CD4-positive, alpha-beta T cell treated with Interferon alpha-2 for 1 hour (primary cell): ENCODE measurements around the gene SCAMP3.
"Not testable (repeated sequence)": the region's sequence is repeated elsewhere in the genome, so short reads cannot be mapped to it uniquely, and the experiment has no call there.

ENCODE experiments used
- DNase-seq, 2 donors: peaks; one replicate each; pipeline ENCODE4 v3.0.0-alpha.2; 2020 to 2022

SCAMP3 gene

DNA sequence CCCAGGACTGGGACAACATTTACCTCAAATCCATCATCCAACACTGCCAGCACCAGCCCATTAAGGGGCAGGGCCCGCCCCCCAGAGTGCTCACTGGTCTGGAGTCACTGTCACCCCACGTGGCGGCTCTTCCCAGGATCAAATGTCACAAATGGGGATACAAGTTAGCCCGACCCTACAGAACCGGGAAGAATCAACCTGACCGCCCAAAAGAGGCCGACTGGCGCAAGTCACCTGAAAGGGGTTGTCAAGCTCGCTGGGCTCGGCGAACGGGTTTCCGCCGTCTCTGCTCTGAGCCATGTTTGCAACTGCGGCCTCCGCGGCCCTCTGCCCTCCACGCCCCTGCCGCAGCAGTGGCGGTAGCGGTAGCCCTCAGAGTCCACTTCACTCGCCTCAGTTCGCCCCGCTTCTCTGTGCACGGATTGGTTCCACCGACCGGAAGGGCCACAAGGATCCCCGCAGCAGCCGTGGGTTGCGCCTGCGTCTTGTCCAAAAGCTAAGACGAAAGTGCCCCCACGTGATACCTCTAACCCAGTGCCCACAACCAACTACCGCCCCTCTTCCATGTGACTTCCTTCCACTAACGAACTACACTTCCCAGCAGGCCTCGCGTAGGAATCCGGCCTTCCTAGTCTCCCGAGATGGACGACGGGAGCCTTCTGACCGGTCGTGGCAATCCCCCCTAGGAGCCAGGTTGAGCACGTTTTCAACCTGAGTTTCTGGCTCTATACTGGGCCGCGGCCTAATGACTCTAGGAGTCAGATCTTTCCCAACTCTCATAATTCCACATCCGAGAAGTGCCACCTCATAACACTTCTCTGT lies at the start of gene SCAMP3:
TSS of gene SCAMP3 (minus strand) at position 509 of the 822 bp plus-strand sequence. CDS start at position 300, 209 bp downstream.
- DNase-seq, result peak; percentile 89 to 92

DNA sequence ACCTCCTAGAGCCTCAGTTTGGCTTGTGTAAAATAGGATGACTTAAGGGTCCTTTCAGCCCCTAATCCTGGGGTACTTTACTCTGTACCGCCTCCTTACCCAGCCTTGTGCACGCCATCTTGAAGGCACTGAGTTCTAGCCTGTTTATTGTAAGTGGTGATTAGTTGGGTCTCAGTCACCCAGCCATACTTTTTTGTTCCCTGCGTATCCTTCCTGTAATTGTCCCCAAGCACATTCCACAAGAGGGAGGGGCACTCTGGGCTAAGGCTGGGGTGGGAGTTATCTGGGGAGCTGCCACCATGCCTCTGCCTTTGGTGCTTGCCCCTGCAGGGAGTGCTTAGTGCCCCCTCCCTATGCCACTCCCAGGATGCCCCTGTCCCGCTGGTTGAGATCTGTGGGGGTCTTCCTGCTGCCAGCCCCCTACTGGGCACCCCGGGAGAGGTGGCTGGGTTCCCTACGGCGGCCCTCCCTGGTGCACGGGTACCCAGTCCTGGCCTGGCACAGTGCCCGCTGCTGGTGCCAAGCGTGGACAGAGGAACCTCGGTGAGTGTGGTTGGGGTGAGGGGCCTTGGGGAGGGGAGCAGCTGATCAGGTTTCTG lies 47.4 kb upstream of the SCAMP3 start:
- DNase-seq, result no peak

DNA sequence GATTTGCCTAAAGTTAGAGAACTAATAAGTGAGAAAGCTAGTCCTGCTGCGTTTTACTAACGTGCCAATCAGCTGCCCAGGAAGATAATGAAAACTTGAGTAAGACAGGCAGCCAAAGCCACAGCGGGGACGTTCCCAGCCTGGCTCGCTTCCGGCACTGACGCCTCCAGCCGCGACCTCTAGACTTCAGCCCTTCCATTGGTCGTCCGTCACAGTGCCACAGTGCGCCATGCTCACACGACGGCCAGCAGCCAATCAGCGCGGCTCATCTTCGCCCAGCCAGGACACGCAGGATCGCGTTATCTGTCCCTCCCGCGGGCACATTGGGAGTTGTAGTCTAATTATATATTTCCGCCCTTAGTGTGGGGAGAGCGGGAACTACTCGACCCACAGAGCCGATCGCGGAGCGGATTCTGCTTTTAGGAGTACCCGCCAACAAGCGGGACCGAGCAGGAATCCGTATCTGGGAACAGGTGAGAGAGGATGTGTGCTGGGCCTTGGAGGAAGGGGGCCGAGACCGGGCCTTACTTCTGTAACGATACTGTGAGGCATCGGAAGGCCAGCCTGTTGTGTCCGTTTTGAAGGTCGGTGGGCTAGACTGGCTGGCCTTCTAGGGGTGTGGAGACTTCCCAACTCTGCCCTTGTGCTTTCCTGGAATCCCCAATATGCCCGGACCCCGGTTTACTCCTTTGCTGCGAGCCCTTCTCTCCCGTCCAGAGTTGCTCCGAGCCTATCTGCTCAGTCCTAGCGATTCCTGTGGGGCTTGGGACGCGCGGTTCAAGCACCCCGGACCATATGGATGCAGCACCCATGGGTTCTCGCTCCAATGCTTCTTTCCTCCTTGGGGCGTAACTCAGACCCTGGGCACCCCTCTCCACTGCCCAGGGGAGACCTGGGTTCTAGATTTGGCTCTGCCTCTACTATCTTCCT lies 46.6 kb upstream of the SCAMP3 start, which contains the start of gene FDPS:
TSS of gene FDPS (plus strand) at position 374 of the 930 bp plus-strand sequence. CDS start 924 bp downstream, outside the sequence.
- peak; percentile 98 to 99 for DNase-seq

DNA sequence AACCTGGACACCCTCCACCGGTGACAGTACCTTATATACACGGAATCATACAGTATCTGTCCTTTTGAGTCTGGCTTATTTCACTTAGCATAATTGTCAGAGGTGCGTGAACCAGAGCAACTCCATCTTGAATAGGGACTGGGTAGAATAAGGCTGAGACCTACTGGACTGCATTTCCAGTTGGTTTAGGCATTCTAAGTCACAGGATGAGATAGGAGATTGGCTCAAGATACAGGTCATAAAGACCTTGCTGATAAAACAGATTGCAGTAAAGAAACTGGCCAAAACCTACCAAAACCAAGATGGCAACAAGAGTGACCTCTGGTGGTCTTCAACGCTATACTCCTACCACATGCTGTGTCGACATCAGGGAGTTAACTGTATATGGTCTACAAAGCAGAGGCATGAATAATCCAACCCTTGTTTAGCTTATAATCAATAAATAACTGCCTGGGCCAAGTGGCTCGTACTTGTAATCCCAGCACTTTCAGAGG lies 45.1 kb upstream of the SCAMP3 start:
- DNase-seq, result peak in 1 of 2 donors; percentile 34

DNA sequence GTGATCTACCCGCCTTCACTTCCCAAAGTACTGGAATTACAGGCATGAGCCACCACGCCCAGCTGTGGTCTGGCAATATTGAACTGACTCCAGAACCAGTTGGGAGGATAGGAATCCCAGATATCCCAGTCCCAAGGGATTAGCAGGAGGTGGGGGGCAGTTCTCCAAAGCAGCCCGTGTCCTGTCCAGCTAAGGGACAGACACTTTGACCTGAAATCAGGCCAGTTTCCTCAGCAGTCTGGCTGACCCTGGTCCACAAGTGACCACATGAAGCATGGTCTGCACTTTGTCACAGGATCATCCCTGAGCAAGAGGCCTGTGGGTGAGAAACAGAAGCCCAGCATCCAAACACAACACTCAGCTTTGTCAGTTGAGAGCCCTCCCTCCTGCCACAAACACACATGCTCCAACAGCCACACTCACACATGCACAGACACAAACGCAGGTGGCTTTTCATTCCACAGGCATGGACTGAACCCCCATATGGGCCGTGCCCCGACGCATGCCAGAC lies 43.8 kb upstream of the SCAMP3 start:
- no peak for DNase-seq

DNA sequence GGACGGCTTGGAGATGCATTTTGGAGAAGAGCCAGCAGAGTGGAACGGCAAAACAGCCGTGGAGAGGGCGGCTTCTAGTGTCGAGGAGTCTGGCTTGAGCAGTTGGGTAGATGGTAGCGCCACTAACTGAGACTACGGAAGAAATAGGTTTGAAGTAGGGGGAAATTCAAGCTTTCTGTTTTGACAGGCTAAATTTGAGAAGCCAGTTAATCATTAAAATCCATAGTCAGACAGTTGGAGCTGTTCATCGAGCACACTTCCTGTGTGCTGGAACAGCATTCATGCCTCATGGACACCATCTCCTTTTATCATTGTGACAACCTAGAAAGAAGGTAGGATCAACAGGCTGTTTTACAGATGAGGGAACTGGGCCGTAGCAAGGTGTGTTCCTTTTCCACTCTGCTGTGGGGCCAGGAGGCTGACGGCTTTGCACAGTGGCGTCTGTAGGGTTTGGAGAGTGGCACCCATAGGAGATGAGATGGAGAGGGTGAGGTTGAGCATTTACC lies 42.5 kb upstream of the SCAMP3 start:
- DNase-seq, result no peak

DNA sequence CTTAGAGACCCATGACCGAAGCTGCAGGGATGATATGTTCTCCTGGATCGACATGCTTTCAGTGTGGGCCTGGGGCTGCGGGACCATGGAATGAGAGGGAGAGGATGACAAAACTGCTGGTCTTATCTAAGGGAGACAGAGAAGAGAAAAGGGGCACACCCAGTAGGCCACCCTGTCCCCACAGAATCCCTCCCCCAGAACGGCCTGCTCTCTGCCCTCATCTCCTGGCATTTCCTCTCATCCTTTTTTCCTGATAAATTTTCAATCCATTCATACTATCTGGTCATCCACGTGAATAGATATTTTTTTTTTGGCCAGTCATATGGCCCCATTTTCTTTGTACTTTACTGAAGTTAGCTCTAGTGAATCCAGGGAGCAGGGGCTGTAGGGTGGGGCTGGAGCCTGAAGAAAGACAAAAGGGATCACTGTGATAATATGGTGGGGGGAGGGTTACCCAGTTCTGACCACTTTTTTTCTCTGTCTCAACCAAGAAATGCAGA lies 39.2 kb upstream of the SCAMP3 start, which contains the start of gene PKLR:
TSS of gene PKLR (minus strand) at position 97 of the 500 bp plus-strand sequence. CDS start at position 54, 43 bp downstream.
- DNase-seq, result no peak

DNA sequence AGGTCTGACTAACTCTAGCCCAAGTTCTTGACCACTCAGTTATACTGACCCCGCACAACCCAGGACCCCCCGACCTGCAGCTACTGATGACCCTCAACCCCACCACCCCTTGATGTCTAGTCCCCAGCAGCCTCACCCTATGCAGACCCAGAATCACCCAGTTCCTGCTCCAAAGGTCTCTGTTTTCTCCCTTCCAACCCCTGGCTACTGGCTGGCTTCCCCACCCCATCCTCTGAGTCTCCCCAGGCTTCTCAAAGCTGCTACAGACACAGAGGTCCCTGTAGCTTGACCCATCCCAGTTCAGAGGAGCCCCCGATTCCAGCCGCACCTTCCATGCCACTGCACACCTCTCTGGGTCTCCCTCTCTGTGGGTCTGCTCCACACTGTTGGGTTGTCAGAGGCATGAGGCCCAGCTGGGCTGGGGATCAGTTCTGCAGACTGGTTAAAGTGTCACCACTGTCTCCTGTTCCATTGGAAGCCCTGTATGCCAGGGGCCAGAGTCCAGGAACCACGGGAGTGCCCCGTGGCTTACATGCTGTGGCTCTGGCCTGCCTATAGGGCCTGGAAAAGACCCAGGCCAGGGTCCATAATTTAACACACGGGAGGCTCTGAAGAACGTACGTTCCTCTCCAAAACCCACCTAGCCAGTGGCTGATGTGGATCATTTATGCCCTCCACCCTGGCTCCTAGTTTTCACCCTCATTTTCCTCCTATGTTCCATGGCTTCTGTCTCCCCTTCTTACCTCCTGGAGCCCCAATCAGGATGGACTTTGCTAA lies 38.6 kb upstream of the SCAMP3 start:
- no peak for DNase-seq

DNA sequence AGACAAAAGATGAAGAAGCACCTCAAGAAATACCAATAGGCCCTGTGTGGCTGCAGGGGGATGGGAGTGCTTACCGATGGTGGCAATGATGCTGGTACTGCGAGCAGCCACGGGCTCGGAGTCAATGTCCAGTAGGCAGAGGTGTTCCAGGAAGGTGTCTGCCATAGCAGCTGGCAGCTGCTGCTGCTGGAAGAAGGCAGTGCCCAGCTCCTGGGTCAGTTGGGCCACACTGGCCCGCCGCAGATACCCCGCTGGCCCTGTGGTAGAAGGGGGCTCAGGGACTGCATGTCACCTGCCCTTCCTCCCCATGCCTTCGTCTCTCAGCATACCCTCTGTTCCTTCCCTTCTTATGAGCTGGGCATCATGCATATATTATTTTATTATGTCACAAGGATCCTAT lies 37.9 kb upstream of the SCAMP3 start:
- DNase-seq, result no peak

DNA sequence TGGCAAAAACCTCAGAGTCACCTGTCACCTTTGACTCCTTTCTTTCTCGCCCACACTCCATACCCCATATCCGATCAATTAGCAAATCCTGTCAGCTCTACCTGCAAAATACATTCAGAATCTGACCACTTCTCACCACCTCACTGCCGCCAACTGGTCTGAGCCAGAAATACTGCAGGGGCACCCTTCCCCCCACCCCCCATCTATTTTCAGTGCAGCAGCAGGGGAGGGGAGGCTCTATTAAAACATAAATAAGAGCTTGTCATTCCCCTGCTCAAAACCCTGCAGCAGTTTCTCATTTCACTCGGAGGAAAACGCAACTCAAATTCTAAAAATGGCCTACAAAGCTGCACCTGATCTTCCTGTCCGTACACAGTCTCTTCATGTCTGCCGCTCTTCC lies 35.2 kb upstream of the SCAMP3 start:
- no peak for DNase-seq

DNA sequence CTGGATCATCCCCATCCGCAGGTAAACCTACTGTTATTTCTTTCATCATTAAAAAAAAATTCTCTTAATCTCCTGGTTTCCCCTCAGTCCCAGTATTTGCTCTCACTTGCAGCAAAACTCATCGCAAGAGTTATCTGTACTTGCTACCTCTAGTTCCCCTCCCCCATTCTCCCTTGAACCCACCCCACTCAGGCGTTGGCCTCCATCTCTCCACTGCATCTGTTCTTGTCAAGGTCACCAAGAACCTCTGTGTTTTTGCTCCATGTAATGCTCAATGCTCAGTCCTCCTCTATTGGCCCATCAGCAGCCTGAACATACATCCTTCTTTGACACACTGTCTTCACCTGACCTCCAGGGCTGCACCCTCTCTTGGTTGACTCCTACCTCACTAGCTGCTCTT lies 34.5 kb upstream of the SCAMP3 start:
- no peak for DNase-seq

DNA sequence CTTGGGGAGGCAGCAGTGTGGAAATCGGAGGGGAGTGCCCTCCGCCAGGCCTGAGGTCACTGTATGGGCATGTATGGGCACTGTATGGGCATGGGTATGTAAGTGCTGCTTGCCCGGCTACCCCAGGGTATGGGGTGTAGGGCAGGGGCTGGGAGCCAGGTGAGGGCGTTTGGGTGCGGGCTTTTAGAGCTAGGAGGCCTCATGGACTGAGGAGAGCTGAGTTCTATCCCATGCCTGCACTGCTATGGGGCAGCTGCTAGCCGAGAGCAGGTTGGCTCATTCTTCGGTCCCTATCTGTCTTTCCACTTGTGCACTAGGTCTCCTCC lies 33.7 kb upstream of the SCAMP3 start:
- DNase-seq, result no peak

DNA sequence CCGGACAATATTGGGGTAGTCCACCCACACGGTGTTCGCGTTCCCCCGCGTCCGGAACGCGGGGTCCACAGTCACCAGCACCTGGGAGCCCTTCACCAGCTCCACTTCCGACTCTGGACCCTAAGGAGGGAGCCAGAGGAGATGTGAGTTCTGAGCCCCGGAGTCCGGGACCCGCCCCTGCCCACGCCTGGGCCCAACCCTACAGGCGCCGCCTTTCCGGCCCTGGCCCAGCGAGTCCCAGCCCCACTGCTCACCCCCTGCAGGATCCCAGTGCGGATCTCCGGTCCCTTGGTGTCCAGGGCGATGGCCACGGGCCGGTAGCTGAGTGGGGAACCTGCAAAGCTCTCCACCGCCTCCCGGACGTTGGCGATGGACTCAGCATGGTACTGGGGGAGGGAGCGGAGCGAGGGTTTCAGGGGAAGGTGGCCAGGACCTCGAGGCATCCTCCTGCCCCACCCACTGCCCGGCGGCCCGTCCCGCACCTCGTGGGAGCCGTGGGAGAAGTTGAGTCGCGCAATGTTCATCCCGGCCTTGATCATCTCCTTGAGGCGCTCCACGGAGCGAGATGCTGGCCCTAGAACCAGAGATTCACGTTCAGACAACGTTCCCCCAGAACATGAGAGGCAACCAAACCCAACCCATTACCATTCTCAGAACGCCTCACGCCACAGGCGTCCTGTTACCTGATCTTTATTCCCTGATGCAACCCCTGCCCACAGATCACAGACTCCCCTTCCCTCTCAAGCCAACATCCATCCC lies 33.2 kb upstream of the SCAMP3 start:
- DNase-seq, result no peak

DNA sequence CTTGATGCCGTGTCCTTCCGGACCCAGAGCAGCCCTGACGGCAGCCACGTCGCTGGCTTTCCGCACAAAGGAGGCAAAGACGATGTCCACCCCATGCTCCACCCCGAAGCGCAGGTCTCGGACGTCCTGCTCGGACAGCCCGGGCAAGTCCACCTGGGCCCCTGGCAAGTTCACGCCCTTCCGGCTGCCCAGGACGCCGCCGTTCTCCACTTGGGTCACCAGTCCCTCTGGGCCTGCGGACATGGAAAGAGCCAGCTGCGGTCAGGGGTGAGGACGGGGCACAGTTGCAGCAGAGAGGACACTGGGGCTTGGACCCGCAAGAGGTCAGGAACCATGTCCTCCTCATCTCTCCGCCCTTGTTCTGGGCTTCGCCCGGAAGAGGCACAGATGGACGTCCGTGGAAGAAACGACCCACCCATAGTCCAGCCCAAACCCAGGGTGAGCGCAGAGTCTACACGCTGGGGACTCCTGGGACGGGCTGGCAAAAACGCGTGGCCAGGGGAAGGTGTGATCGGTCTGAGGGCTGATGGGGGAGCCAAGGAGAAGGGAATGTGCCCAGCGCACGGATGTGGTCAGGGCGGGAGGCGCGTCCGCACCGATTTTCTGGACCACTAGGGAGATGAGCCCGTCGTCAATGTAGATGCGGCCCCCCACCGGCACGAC lies 32.5 kb upstream of the SCAMP3 start:
- no peak for DNase-seq

DNA sequence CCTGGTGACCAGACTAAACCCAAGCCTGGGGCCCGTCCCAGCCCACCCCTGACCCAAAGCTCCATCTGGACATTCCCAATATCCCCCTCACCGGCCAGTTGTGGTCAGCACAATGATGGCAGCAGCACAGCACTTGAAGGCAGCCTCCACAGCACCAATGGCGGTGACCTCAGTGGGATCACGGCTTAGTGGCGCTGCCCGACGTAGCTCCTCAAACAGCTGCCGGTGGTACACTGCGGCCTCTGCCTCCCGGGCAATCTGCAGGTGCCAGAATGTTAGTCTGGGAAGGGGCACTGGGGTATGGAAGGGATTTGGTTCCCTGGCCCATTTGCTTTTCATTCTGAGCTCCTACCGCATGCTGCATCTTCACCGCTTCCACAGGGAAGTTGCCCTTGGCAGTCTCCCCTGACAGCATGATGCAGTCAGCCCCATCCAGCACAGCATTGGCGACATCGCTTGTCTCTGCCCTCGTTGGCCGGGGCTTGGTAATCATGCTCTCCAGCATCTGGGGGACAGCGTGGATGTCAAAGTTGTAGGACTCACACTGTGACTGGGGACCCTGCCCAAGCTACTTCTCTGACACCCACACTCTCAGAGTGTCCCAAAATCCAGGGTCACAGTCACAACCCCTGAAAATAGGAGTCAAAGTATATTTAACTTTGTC lies 31.1 kb upstream of the SCAMP3 start:
- DNase-seq, result no peak

DNA sequence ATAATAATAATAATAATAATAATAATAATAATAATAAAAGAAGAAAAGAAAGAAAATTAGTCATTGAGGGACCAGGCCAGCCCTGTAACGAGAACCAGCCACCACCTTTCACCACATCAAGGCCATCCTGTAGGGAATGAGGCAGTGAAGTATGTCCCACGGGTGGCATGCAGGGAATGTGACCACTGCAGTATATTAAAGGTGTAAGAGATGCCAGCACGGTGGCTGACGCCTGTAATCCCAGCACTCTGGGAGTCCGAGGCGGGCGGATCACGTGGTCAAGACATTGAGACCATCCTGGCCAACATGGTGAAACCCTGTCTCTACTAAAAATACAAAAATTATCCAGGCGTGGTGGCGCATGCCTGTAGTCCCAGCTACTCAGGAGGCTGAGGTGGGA lies 28.8 kb upstream of the SCAMP3 start:
- not testable (repeated sequence) for DNase-seq

DNA sequence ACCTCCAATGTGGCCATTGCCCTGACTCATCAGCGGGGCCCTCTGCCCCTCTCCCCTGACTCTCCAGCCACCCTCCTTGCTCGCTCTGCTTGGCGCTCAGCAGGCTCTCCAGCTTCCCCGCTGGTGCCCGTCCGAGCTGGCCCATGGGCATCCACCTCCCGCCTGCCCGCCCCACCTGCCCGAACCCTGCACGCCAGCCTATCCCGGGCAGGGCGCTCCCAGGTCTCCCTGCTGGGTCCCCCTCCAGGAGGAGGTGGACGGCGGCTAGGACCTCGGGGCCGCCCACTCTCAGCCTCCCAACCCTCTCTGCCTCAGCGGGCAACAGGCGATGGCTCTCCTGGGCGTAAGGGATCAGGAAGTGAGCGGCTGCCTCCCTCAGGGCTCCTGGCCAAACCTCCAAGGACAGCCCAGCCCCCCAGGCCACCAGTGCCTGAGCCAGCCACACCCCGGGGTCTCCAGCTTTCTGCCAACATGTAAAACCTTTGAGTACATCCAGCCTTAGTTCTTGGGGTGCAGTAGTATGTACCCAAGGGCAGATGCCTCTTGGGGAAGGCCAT lies 25.9 kb upstream of the SCAMP3 start:
- DNase-seq, result no peak

DNA sequence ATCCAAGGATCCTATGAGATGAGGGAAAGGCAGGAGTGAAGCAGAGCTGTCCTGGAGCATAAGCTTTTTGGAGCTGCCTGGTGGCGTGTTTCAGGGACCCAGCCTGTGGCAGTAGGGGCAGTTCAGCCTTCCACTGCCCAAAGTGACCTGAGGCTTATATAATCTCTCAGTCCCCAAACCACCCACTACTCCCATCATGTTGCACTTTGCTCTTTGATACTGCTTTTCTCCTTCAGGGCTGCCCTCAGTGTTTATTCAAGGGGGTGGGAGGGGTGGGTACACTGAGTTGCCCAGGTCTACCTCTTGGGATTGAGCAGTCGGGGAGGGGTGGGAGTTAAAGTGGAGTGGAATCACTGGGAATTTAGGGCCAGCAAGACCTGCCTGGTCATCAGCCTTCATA lies 24.4 kb upstream of the SCAMP3 start:
- no peak for DNase-seq

DNA sequence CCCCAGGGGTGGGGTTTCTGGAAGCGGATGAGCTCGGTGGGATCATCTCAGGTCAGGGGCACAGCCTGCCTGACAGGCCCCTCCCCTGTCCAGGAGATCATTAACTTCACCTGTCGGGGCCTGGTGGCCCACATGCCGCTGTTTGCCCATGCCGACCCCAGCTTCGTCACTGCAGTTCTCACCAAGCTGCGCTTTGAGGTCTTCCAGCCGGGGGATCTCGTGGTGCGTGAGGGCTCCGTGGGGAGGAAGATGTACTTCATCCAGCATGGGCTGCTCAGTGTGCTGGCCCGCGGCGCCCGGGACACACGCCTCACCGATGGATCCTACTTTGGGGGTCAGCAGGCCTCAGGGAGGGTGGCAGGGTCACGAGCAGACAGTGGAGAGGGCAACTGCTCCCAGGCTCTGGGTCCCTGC lies 23.5 kb upstream of the SCAMP3 start:
- DNase-seq, result no peak
